Stimulated activated naive CD8-positive, alpha-beta T cell treated with anti-CD3 and anti-CD28 coated beads, Interleukin-15, Interleukin-2, amounts not matched to agents 100 ng/mL and 50 ng/mL, for 24 hours (primary cell): Measurements from ENCODE around the gene SMIM24.
"Not testable (repeated sequence)": the region's sequence is repeated elsewhere in the genome, so short reads cannot be mapped to it uniquely, and the experiment has no call there.

ENCODE experiments used
- H3K27ac Mint-ChIP-seq: one replicate; pipeline ENCODE4 v1.8.0; 2021; ENCODE audit warnings: mild to moderate bottlenecking, mixed read lengths
- H3K27me3 Mint-ChIP-seq: one replicate; pipeline ENCODE4 v1.8.0; 2021; ENCODE audit warnings: mixed read lengths
- H3K36me3 Mint-ChIP-seq: one replicate; pipeline ENCODE4 v1.8.0; 2021; ENCODE audit warnings: low read depth, mixed read lengths
- H3K4me1 Mint-ChIP-seq: one replicate; pipeline ENCODE4 v1.8.0; 2021; ENCODE audit warnings: low read depth, mixed read lengths
- H3K4me3 Mint-ChIP-seq: one replicate; pipeline ENCODE4 v1.8.0; 2021; ENCODE audit warnings: mild to moderate bottlenecking, mixed read lengths
- H3K9me3 Mint-ChIP-seq: one replicate; pipeline ENCODE4 v1.8.0; 2021; ENCODE audit warnings: mixed read lengths

SMIM24 gene

DNA sequence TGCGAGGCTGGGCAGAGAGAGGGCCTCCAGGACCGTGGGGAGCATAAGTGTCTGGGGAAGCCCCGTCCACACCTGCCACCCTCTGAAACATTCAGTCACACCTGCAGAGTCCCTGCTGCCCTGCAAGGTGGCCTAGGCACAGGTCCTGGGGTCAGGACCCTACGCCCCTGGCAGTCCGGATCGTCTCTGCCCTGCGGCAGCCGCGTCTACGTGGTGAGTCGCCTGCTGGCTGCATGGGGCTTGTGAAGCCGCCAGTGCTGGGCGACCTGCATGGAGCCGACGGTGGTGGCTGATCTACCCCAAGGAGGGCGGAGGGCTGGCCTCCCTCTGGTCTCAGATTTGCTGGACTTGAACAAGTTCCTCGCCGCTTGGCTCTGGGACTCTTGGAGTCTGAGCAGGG lies 38.8 kb upstream of the SMIM24 start:
- H3K36me3 Mint-ChIP-seq, result peaks cover 6% of the 10 kb centered on the region
- H3K4me3 Mint-ChIP-seq, result no peak overlapping the region
- H3K4me1 Mint-ChIP-seq, result peaks cover 39% of the 10 kb centered on the region
- no peaks in the 10 kb centered on the region for H3K9me3 Mint-ChIP-seq
- H3K27me3 Mint-ChIP-seq, result no peaks in the 10 kb centered on the region
- H3K27ac Mint-ChIP-seq, result no peak overlapping the region

DNA sequence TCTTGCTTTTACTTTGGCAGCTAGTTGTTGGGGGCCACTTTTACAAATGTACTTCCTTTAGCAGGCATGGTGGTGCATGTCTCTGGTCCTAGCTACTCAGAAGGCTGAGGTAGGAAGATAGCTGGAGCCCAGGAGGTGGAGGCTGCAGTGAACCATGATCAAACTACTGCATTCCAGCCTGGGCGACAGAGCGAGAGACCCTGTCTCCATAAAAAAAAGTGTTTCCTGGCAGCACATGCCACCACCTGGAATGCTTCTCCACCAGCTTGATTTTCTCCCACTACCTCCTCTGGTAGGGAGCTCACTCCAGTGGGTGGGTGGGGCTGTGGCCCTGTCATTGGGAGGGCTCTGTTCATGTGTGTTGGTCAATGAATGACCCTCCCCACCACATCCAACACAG lies 38.3 kb upstream of the SMIM24 start:
- Mint-ChIP-seq H3K36me3 (peaks cover 6% of the 10 kb centered on the region), H3K27me3 (no peaks in the 10 kb centered on the region), H3K27ac (no peak overlapping the region), H3K4me1 (peaks cover 41% of the 10 kb centered on the region), H3K4me3 (no peak overlapping the region), H3K9me3 (no peaks in the 10 kb centered on the region)

DNA sequence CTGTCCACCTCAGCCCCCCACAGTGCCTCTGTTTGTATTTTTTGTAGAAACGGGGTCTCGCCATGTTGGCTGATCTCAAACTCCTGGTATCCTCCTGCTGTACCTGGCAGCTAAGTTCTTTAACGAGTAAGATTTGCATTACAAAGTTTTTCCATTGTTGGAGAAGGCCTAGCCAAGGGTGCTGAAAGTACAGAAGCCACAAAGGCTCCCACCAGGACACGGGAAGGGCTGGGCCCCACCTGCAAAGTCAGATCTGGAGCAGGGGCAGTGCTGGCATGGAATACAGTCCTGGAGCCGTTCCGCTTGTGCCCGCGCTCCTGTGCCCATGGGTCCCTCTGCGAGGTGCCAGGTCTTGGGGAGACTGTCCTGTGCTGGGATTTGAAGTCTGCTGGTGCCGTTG lies 37.9 kb upstream of the SMIM24 start:
- no peak overlapping the region for H3K27ac Mint-ChIP-seq
- H3K4me3 Mint-ChIP-seq, result no peak overlapping the region
- H3K4me1 Mint-ChIP-seq, result peaks cover 43% of the 10 kb centered on the region
- H3K36me3 Mint-ChIP-seq, result peaks cover 6% of the 10 kb centered on the region
- H3K9me3 Mint-ChIP-seq, result no peaks in the 10 kb centered on the region
- no peaks in the 10 kb centered on the region for H3K27me3 Mint-ChIP-seq

DNA sequence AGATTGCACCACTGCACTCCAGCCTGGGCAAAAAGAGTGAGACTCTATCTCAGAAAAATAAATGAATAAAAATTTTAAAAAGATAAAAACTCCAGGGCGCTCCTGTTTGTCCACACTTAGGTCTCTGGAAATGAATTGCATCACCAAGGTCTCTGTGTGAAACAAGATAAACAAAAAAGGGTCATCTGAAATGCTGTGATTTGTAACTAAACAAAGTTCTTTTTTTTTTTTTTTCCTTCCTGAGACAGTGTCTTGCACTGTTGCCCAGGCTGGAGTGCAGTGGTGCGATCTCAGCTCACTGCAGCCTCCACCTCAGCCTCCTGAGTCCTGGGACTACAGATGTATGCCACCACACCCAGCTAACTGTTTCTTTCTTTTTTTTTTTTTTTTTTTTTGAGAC lies 37.3 kb upstream of the SMIM24 start:
- no peaks in the 10 kb centered on the region for H3K9me3 Mint-ChIP-seq
- no peak overlapping the region for H3K27ac Mint-ChIP-seq
- H3K27me3 Mint-ChIP-seq, result no peaks in the 10 kb centered on the region
- no peak overlapping the region for H3K4me3 Mint-ChIP-seq
- peaks cover 6% of the 10 kb centered on the region for H3K36me3 Mint-ChIP-seq
- peaks cover 43% of the 10 kb centered on the region for H3K4me1 Mint-ChIP-seq

DNA sequence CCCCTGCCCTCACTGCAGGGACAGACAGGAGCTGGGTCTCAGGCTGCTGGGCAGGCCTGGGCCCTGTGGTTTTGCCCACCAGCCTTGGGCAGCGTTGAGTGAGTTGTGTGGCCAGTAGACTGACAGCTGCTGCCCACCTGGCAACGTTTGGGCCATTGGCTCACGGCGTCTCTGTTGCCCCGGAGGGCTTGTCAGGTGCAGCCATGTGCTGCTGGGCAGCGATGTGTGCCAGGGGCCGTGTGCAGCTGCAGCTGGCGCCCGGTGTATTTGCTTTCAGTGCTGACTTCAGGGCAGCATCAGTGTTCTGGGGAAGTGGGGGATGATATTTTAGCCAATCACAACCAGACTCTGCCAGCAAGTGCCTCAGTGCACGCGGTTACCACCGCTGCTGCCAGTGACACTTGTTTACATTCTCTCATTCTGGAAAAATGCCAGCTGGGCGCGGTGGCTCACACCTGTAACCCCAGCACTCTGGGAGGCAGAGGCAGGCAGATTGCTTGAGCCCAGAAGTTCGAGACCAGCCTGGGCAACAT lies 36.4 kb upstream of the SMIM24 start:
- no peaks in the 10 kb centered on the region for H3K27me3 Mint-ChIP-seq
- H3K9me3 Mint-ChIP-seq, result no peaks in the 10 kb centered on the region
- H3K27ac Mint-ChIP-seq, result no peak overlapping the region
- no peak overlapping the region for H3K4me3 Mint-ChIP-seq
- peaks cover 46% of the 10 kb centered on the region for H3K4me1 Mint-ChIP-seq
- H3K36me3 Mint-ChIP-seq, result peaks cover 6% of the 10 kb centered on the region

DNA sequence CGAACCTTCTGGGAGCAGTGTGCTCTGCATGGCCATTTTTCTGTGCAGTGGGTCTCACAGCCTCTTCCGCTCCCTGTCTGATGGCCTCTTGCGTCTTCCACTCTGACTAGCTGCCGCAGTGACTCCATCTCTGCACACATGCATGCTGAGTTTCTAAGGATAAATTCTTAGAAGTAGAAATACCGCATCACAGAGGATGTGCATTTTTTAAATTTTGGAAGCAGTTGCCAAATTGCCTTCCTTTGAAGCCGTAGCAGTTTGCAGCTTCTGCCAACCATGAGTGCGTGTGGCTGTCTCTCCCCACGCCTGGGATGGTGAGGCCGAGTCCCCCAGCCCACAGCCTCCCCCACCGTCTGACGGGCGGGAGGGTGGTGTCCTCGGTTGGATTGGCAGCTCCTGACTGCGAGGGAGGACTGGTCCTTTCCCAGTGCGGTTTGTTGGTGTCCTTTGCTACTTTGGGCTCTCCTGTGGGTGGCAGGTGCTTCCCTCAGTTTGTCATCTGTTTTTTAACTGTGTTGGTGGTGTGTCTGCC lies 35.6 kb upstream of the SMIM24 start:
- peaks cover 43% of the 10 kb centered on the region for H3K4me1 Mint-ChIP-seq
- peaks cover 2% of the 10 kb centered on the region for H3K36me3 Mint-ChIP-seq
- H3K4me3 Mint-ChIP-seq, result no peak overlapping the region
- H3K27ac Mint-ChIP-seq, result no peak overlapping the region
- no peaks in the 10 kb centered on the region for H3K27me3 Mint-ChIP-seq
- H3K9me3 Mint-ChIP-seq, result no peaks in the 10 kb centered on the region

DNA sequence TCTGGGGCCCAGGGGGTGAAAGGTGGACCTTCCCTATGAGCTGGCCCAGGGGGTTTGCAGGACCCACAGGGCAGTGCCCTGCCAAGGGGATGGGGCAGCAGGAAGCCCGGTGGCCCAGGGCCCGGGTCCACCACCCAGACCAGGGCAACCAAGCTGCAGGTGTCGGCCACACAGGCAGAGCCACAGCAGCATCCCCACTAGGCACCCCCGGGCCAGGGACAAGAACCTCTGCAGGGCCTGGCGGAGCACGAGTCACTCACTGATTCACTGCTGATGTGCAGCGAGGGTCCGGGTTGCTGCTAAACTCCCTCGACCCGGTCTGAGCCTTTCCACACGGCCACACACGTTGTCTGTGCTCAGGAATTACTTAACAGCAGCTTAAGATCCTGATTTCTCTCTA lies 34.6 kb upstream of the SMIM24 start:
- Mint-ChIP-seq H3K4me3 (no peak overlapping the region), H3K4me1 (peaks cover 48% of the 10 kb centered on the region), H3K27ac (no peak overlapping the region), H3K27me3 (no peaks in the 10 kb centered on the region), H3K9me3 (no peaks in the 10 kb centered on the region), H3K36me3 (peaks cover 2% of the 10 kb centered on the region)

DNA sequence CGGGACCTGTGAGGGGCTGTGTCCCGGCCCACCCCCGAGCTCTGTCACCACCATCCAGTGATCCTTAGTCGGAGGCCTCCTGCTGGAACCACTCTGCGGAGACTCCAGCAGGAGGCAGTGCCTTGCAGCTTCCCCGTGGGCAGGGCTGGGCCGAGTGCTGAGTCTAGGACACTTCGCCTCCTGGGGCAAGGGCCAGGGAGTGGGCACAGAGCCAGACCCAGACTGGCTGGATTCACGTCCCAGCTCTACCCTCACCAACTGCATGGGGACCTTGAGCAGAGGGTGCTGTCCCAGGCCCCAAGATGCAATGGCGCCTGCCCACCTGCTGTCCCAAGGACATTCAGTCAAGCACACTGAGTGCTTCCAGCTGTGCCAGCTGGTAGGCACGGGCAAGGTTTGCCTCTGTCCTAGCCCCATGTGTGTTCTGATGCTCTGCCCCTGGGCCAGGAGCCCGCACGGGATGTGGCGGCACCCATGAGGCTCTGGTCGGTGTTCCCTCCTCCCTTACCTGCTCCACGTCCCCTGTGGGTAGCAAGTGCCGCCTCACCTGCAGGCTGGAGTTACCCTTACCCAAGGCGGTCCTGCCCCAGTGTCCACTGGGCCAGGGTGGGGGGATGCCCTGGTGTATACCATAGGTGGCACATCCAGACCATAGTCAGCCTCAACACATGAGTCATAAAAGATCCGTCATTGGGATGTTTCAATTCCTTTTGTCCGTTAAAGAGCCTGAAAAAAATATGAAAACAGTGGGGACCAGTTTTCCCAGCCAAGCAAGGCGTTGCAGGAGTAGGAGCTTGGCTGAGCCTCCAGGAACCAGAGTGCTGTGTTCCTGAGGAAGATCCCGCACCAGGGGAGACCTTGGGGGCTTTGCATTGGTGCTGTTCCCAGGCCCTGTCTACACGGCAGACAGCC lies 33.2 kb upstream of the SMIM24 start:
- Mint-ChIP-seq H3K4me1 (peaks cover 58% of the 10 kb centered on the region), H3K9me3 (no peaks in the 10 kb centered on the region), H3K36me3 (peaks cover 12% of the 10 kb centered on the region), H3K4me3 (no peak overlapping the region), H3K27ac (no peak overlapping the region), H3K27me3 (no peaks in the 10 kb centered on the region)

DNA sequence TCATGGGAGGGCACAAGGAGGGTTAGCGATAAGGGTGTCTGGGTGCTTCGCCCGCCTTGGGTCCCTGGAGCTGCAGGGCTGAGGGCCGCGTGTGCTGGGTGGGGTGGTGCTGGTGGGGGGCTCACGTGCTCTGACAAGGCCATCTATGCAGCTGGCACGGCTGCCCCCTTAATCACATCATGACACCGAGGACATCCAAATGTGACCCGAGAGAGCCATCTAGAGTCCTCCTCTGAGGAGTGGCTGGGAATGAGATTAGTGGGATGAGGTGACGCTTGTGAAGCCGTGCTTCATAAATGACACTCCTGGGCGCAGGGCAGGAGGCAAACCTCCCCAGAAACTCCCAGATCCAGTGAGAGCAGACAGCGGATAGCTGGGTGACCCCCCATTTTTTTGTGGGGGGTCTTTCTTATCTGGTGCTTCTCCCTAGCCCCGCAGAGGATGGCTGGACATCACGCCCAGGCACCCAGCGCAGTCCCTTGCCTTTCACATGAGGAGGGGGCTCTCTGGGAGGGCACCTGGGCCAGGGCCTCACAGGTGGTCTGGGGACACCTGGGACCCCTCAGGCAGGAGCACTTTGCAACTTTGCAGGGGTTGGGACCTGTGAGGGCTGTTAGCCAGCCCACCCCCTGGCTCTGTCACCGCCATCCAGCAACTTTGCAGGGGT lies 32.4 kb upstream of the SMIM24 start:
- H3K36me3 Mint-ChIP-seq, result peaks cover 12% of the 10 kb centered on the region
- H3K4me1 Mint-ChIP-seq, result peaks cover 57% of the 10 kb centered on the region
- no peak overlapping the region for H3K4me3 Mint-ChIP-seq
- H3K27me3 Mint-ChIP-seq, result no peaks in the 10 kb centered on the region
- no peaks in the 10 kb centered on the region for H3K9me3 Mint-ChIP-seq
- H3K27ac Mint-ChIP-seq, result no peak overlapping the region

DNA sequence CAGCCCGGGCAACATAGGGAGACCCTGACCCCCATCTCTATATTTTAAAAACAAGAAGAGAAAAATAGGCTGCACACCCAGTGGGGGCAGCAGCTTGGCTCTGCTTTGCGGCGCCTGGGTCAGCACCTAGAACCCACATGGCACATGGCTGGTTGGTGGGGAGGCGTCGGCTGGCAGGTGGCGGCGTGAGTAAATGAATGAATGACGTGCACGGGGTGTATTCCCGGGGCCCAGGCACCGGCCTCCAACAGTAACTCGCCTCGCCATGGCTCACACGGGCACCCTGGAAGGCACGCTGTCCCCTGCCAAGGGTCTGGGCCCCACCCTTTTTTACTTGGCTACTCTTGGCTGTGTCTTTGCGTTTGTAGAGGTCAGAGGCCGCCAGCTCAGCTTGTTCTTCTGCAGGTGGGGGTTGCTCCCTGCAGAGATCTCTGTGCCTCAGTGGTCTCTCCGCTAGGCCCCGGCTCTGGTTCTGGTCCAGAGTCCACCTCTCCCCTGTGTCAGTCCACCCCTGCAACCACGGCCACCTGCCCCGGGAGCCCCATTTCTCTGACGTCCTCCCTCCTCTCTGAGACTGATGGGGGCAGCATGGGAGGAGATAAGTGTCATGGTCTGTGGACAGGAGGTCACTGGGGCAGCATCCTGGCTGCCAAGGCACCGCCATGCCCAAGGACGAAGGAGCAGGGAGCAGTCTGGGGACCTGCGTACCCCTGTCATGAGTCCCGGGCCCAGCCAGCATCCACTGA lies 31.4 kb upstream of the SMIM24 start:
- Mint-ChIP-seq H3K36me3 (peaks cover 12% of the 10 kb centered on the region), H3K9me3 (no peaks in the 10 kb centered on the region), H3K27me3 (no peaks in the 10 kb centered on the region), H3K4me3 (no peak overlapping the region), H3K27ac (no peak overlapping the region), H3K4me1 (peaks cover 60% of the 10 kb centered on the region)

DNA sequence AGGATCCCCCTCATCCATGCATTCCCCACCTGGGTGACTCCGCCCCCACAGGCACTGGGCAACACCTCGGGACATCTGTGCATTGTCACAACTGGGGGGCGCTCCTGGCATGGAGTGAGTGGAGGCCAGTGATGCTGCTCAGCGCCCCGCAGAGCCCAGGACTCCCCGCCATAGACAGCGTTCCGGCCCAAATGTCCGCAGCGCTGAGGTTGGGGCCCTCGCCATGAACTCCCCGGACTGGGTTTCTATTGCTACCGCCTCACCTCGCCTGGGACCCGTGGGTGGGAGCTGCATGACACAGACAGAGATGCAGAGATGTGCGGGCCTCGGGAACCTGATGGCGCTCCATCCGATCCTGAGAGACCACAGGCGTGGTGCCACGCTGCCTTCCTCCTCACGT lies 30.4 kb upstream of the SMIM24 start:
- no peak overlapping the region for H3K4me3 Mint-ChIP-seq
- H3K4me1 Mint-ChIP-seq, result peaks cover 54% of the 10 kb centered on the region
- no peaks in the 10 kb centered on the region for H3K27me3 Mint-ChIP-seq
- H3K9me3 Mint-ChIP-seq, result no peaks in the 10 kb centered on the region
- peaks cover 12% of the 10 kb centered on the region for H3K36me3 Mint-ChIP-seq
- H3K27ac Mint-ChIP-seq, result no peak overlapping the region

DNA sequence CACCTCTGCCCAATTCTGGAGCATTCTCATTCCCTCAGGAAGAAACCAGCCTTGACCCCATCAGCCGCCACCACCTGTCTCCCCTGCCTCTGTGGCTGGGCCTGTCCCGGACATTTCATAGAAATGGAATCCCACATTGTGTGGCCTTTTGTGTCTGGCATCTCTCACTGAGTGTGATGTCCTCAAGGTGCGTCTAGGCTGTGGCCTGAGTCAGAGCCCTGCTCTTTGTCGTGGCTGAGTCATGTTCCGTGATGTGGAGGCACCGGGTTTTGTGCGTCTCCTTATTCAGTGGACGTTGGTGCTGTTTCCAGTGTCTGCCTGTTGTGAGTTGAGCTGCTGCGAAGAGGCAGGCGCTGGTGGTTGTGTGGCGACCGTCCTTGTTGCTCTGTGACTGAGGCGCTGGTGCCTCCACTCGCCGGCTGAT lies 29.3 kb upstream of the SMIM24 start:
- H3K4me3 Mint-ChIP-seq, result peak overlapping the region; percentile 47
- H3K4me1 Mint-ChIP-seq, result peaks cover 54% of the 10 kb centered on the region
- no peaks in the 10 kb centered on the region for H3K9me3 Mint-ChIP-seq
- peaks cover 12% of the 10 kb centered on the region for H3K36me3 Mint-ChIP-seq
- peak overlapping the region; percentile 78 for H3K27ac Mint-ChIP-seq
- no peaks in the 10 kb centered on the region for H3K27me3 Mint-ChIP-seq

DNA sequence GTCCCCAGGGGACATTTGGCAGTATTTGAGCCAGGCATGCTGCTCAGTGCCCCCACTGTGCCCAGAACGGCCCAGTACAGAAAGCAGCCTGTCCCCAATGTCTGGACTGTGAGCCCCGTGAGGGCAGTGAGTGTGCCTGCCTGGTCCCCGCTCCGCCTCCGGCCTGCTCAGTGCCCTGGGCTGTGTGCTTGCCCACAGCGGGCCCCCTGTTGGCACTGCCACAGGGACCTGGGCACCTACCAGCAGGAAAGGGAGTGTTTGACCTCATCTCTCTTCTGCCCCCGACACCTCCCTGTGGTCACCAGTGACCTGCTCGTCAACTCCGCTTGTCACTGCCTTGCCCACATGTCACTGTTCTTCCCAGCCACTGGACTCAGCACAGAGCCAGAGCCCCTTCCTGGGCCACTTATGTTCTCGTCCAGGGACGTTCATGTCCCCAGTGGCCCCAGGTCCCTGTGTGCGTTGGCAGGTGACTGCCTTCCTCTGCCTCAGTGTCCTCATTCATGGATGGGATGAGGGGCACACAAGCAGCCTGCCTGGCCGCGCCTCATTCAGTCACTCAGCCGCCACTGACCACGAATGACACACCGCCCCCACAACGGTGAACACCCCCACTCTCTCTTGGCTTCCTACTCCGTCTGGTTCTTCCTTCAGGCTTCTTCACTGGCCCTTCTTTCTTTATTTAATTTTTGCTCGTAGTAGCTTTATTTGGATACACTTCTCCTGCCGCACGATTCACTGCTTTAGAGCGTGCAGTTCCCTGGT lies 28.6 kb upstream of the SMIM24 start:
- Mint-ChIP-seq H3K4me3 (peak overlapping the region; percentile 47), H3K9me3 (no peaks in the 10 kb centered on the region), H3K4me1 (peaks cover 55% of the 10 kb centered on the region), H3K27ac (peak overlapping the region; percentile 78), H3K27me3 (no peaks in the 10 kb centered on the region), H3K36me3 (peaks cover 12% of the 10 kb centered on the region)

DNA sequence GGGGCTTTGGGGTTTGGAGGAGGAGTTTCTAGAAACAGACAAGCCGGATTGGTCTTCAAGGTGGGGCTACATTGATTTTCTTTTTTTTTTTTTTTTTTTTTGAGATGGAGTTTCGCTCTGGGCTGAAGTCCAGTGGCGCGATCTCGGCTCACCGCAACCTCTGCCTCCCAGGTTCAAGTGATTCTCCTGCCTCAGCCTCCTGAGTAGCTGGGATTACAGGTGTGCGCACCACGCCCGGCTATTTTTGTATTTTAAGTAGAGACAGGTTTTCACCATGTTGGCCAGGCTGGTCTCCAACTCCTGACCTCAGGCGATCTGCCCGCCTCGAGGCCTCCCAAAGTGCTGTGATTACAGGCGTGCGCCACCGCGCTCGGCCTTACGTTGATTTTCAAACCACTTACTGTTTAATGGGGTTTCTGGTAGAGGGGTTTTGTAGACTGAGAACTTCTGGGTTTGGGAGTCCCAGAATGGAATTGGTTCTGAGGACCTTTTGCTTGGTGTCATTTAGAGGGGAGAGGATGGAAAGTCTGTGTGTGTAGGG lies 27.9 kb upstream of the SMIM24 start:
- Mint-ChIP-seq H3K27ac (peak overlapping the region; percentile 67), H3K4me3 (peak overlapping the region; percentile 19), H3K4me1 (peaks cover 51% of the 10 kb centered on the region), H3K36me3 (peaks cover 12% of the 10 kb centered on the region)
- H3K9me3 Mint-ChIP-seq, H3K27me3 Mint-ChIP-seq: not testable (repeated sequence)
